Jurkat, Clone E6-1 (cell line): Measurements from ENCODE around the gene SURF4.
A peak's percentile ranks its signal among the peaks of the same experiment; 100 is the strongest.
"Not testable (repeated sequence)": the region's sequence is repeated elsewhere in the genome, so short reads cannot be mapped to it uniquely, and the experiment has no call there.

Experiments
- DNase-seq: peaks from one replicate; pipeline ENCODE4 v3.0.0-alpha.2; 2011; ENCODE audit warnings: low read depth, low spot score
- H3K4me3 ChIP-seq: 2 replicates; pipeline ENCODE4 v1.5.1; 2011; ENCODE audit warnings: mild to moderate bottlenecking, low read length, control low read depth, moderate library complexity

The SURF4 gene

GRCh38 chr9:133378408-133378962 lies 2.6 kb upstream of the SURF4 start:
- no peak for DNase-seq
- no peak overlapping the region for H3K4me3 ChIP-seq

DNA sequence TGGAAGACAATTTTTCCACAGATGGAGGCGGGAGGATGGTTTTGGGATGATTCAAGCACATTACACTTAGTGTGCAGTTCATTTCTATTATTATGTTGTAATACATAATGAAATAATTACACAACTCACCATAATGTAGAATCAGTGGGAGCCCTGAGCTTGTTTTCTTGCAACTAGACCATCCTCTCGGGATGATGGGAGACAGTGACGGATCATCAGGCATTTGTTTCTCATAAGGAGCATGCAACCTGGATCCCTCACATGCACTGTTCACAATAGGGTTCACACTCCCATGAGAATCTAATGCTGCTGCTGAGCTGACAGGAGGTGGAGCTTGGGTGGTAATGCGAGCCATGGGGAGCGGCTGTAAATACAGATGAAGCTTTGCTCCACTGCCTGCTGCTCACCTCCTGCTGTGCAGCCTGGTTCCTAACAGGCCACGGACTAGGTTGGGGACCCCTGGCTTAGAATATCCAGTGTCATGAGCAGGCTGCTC lies 1.9 kb upstream of the SURF4 start:
- no peak overlapping the region for H3K4me3 ChIP-seq
- no peak for DNase-seq

DNA sequence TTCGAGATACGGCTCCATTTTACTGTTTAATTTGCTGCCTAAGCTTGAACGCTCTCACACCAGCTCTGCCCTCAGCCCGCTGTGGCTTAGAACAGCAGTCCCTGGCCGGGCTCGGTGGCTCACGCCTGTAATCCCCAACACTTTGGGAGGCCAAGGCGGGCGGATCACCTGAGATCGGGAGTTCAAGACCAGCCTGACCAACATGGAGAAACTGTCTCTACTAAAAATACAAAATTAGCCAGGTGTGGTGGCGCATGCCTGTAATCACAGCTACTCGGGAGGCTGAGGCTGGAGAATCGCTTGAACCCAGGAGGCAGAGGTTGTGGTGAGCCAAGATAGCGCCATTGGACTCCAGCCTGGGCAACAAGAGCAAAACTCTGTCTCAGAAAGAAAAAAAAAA lies 1.4 kb upstream of the SURF4 start:
- not testable (repeated sequence) for DNase-seq, H3K4me3 ChIP-seq

DNA sequence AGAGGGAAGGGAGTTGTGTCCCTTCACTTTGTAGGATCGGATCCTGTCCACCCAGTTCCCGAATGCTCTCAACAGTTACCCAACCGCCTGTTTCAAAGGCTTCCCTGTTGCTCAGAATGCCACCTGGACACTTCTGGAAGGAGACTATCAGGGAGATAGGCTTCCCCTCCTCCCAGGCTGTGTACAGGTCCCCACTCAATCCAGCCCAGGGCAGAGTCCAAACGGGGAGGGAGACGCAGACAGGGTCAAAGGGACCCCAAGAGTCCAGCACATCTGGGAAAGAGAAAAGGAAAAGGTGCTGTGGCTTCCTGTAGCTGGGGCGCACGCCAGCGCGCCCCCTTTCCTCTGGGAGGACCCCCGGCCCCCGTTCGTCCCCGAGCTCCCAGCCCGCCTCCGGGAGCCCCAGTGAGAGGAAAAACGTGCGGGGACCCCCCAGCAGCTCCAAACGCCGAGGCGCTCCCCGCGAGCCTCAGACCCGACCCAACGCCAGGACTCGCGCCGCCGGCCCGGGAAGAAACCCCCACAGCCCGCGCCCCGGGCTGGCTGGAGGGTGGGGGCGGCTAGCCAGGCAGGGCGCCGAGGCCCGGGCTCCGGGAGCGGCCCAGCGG lies 640 bp downstream of the SURF4 start:
- DNase-seq = no peak
- H3K4me3 ChIP-seq = peak overlapping the region; percentile 77

DNA sequence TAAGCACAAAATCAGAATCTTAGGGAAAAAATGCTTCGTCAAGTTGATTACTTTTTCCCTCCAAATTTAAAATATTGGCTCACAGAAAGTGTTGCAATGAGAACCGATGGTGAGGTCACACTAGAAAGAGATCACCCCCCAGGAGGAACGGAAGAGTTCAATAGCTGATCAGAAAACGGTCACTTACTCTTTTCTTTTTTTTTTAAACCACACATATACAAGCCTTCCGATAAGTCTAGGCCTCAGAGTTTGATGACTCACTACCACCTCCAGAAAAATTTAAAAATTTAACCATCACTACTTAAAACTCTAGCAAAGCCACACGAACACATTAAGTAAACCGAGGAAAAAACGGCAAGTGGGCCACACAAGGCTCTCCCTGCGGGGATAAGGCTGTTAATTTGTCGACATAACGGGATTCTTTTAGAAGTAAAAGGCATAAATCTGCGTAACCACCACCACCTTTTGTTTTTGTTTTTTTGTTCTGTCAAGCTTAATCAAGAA lies 1.2 kb downstream of the SURF4 start:
- peak overlapping the region; percentile 77 for H3K4me3 ChIP-seq
- no peak for DNase-seq

GRCh38 chr9:133372144-133372543 lies 3.7 kb downstream of the SURF4 start:
- DNase-seq = no peak
- peak overlapping the region; percentile 47 for H3K4me3 ChIP-seq

- H3K4me3 ChIP-seq = peak overlapping the region; percentile 47
- peak; percentile 79 for DNase-seq
Observed at GRCh38 chr9:133371261-133371711, 4.6 kb downstream of the SURF4 start.

DNA sequence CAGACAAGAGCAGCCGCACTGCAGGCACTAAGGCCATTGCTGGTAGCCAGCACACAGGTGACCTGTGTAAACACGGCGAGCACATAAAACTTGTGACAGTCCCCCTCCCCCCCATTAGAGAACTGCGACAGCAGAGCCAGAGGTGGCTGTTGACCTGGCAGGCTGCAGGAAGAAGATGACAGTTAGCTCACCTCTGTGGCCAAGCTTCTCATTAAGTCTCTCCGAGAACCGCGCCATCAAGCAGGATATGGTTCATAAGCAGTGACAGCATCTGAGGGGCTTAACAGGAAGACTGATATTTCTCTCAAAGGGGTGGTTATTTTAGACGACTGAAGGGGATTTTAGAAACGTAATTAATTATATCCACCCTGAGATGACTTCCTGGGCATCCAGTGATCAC lies 5.2 kb downstream of the SURF4 start:
- H3K4me3 ChIP-seq = peak overlapping the region; percentile 47
- peak; percentile 82 for DNase-seq

DNA sequence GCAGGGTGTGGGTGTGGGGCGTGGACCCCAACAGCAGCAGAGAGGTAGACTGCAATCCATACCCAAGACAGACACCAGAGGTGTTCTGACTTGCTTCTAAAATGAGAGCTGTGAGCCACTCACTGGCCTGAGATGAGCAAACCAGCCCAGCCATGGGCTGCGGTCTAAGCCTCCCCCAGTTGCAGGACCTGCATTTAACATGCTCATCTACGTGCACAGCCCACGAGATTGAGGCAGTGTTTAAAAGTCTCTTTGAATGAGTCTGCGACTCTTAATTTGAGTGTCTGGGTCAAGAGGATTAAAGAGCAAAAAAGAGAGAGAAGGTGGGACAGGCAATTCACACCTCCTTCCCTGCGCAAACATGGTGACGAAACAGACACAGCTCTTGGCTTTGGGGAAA lies 5.9 kb downstream of the SURF4 start:
- H3K4me3 ChIP-seq = peak overlapping the region; percentile 47; the same call in 1 of the 2 replicates
- no peak for DNase-seq

- DNase-seq = no peak
- H3K4me3 ChIP-seq = no peak overlapping the region
Observed at GRCh38 chr9:133369422-133369821, 6.4 kb downstream of the SURF4 start.

DNA sequence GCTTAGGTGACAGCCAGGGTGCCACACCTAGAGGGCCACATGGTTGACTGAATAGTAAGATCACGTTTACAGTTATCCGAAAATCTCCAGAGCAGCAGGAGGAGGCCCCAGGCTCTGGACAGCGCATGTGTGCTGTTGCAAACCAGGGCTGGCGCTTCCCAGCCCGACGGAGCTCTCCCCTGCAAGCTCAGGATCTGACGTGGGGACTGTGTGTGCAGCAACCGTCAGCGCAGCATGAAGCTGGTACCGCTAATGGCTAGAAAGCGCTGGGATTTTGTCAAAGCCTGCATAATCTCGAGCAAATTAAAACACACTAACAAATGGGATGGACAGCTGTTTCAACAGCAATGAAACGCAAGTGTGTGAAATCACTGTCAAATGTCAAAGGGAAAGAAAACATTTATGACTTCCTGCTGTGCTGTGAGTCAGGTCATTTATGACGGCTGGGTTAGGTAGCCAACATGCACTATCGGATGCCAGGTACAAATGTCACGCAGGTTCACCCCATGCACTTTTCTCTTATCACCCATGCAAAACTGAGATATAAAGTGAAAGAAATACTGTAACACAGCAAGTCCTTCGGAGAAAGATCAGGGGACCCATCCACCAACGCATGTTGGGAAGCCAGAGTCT lies 7.5 kb downstream of the SURF4 start:
- no peak overlapping the region for H3K4me3 ChIP-seq
- no peak for DNase-seq

GRCh38 chr9:133367778-133368177 lies 8.1 kb downstream of the SURF4 start:
- H3K4me3 ChIP-seq = no peak overlapping the region
- no peak for DNase-seq

GRCh38 chr9:133367221-133367620 lies 8.6 kb downstream of the SURF4 start:
- H3K4me3 ChIP-seq = no peak overlapping the region
- no peak for DNase-seq

GRCh38 chr9:133366435-133366834 lies 9.4 kb downstream of the SURF4 start:
- no peak for DNase-seq

GRCh38 chr9:133362359-133363044 lies 13.4 kb downstream of the SURF4 start:
- DNase-seq = no peak
- H3K4me3 ChIP-seq = no peak overlapping the region

More at GRCh38 chr9:133366435-133366834, 9.4 kb downstream of the SURF4 start:
- H3K4me3 ChIP-seq = no peak overlapping the region

- no peak for DNase-seq
- no peak overlapping the region for H3K4me3 ChIP-seq
Observed at GRCh38 chr9:133361507-133362092, 14.3 kb downstream of the SURF4 start.

DNA sequence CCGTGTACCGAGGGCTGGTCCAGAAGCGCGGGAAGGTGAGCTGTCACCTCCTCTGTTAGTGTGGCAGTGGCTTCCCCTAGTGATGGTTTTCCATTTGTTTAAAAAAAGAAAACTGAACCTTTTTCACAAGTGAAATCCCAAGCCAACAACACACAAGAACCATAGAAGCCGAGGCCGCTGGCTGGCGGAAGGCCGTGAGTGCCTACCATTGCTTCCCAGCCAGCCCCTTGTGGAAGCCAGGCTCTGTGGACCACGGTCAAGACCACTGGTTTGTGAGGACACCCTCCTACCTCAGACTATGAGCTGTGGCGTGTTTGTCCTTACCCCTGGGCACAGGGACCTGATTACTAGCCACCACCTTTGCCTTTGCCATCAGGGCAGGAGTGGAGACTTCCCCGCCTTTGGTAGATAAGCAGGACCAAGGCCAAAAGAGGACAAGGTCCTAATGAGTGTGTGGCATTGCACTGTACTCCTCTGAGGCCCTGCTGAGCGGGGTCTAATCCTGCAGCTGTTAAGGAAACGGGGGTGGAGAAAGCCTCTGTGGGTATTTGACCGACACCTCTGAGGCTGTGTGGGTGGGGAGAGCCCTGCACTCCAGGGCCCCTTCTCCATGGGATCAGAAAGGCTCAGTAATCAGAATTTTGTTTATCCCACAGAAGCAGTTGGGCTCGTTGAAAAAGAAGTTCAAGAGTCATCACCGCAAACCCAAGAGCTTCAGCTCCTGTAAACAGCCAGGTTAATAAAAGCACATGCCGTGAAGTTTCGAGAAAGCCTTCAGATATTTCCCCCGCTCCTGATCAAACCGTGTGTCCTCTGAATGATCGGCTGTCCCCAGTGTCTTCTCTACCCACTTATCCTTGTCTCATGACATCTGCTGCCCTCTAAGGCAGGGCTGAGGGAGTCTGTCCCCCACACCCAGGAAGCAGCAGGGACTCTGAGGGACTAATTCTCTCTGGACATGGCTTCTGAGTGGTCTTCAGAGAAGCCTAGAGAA lies 15.2 kb downstream of the SURF4 start:
- no peak overlapping the region for H3K4me3 ChIP-seq
- no peak for DNase-seq
